HepG2 (cell line): ENCODE data around the gene N4BP2L1. TPM values are rescaled to one million over a fixed set of nuclear protein-coding genes. Genes with fewer than 3 reads are reported as not detected.

Source experiments
- ATAC-seq: fragments of 200-7000 bp; cut with Tn5 transposase; 3 replicates; pipeline ENCODE4 v1.9.1; 2020; ENCODE audit warnings: mild to moderate bottlenecking, moderate library complexity
- BruUV-seq: library from RNA; stranded (reverse); fragments of 400-500 nt; replicated peaks from 2 replicates; lab custom pipeline; 2021; lab: Mats Ljungman, UMichigan
- CTCF ChIA-PET: fragments of 300-600 bp; formaldehyde crosslinking; extraction: SDS; loops from one replicate; lab custom pipeline; 2021; ENCODE audit warnings: low total read pairs, inconsistent platforms, low intra/inter-chr PET ratio; lab: Yijun Ruan, JAX
- POLR2A ChIA-PET: fragments of 350-600 bp; sonication (Branson Sonifier 250); formaldehyde crosslinking; loops from one replicate; lab custom pipeline; 2020; ENCODE audit warnings: antibody characterized with exemption, inconsistent platforms; lab: Yijun Ruan, JAX
- DNase-seq: peaks from one replicate; pipeline ENCODE4 v3.0.0-alpha.2; 2015; ENCODE audit warnings: low spot score
- FAIRE-seq: peaks from 3 replicates; lab custom pipeline; 2011; peaks lifted over from hg19 to GRCh38; lab: Jason Lieb, UNC
- H2AFZ ChIP-seq: one replicate; pipeline ENCODE4 v1.6.1; 2011; ENCODE audit warnings: low read length, inconsistent platforms
- H3K27ac ChIP-seq: fragments of 300-600 bp; 3 replicates; pipeline ENCODE4 v1.8.0; 2011; ENCODE audit warnings: mixed run types, mild to moderate bottlenecking, mixed read lengths, low read length, inconsistent platforms; ENCODE audit not compliant: insufficient read depth; ENCODE audit errors: extremely low read length
- H3K27me3 ChIP-seq, 2 experiments: fragments of 200-600 bp in 1 of 2; 2 replicates in 1 of 2; 3 replicates in 1 of 2; pipeline versions ENCODE4 v1.6.0 to v1.8.0; 2011; ENCODE audit warnings: low read length in 2 of 2, mild to moderate bottlenecking in 2 of 2, moderate library complexity in 2 of 2, inconsistent platforms in 1 of 2; ENCODE audit not compliant: insufficient read depth in 2 of 2, control insufficient read depth in 1 of 2
- H3K36me3 ChIP-seq, 2 experiments: fragments of 200-600 bp in 1 of 2; replicated peaks in 1 of 2; 2 replicates in 1 of 2; 3 replicates in 1 of 2; pipeline versions ENCODE4 v1.5.1 to v1.8.0; 2011; ENCODE audit warnings: low read length in 2 of 2, inconsistent platforms in 1 of 2; ENCODE audit not compliant: insufficient read depth in 2 of 2, control insufficient read depth in 1 of 2
- H3K4me1 ChIP-seq: 2 replicates; pipeline ENCODE4 v1.5.1; 2012; ENCODE audit warnings: low read length, inconsistent platforms; ENCODE audit not compliant: insufficient read depth
- H3K4me2 ChIP-seq: 2 replicates; pipeline ENCODE4 v1.6.0; 2011; ENCODE audit warnings: low read depth, low read length, inconsistent platforms
- H3K4me3 ChIP-seq, 3 experiments: fragments of 200-600 bp in 1 of 3; sonication (generic), shearing (Covaris generic) in 1 of 3; replicated peaks in 1 of 3; 2 replicates each; pipeline ENCODE4 v1.5.1; 2011 to 2016; ENCODE audit warnings: low read length in 3 of 3, inconsistent platforms in 2 of 3, low read depth in 2 of 3, mild to moderate bottlenecking in 2 of 3, control low read depth in 1 of 3, mixed read lengths in 1 of 3; ENCODE audit not compliant: insufficient read depth in 1 of 3
- H3K79me2 ChIP-seq: one replicate; pipeline ENCODE4 v1.6.1; 2011; ENCODE audit warnings: low read length, inconsistent platforms; ENCODE audit not compliant: insufficient read depth
- H3K9ac ChIP-seq: 2 replicates; pipeline ENCODE4 v1.6.0; 2011; ENCODE audit warnings: mild to moderate bottlenecking, low read depth, low read length, inconsistent platforms; ENCODE audit not compliant: insufficient read depth
- H3K9me3 ChIP-seq: 2 replicates; pipeline ENCODE4 v1.5.1; 2012; ENCODE audit warnings: mild to moderate bottlenecking, low read length
- H4K20me1 ChIP-seq: 2 replicates; pipeline ENCODE4 v1.6.0; 2011; ENCODE audit warnings: inconsistent platforms, mild to moderate bottlenecking, low read length, moderate library complexity; ENCODE audit not compliant: insufficient read depth
- CEBPB ChIP-seq: IDR thresholded peaks from 2 replicates; pipeline ENCODE4 v1.6.1; 2011; ENCODE audit warnings: low read depth, low read length, improper control_type of control experiment, borderline replicate concordance
- GPBP1L1 ChIP-seq: sonication (generic); formaldehyde crosslinking; IDR thresholded peaks from 2 replicates; pipeline ENCODE4 v1.5.0; 2020; ENCODE audit warnings: mild to moderate bottlenecking, missing genetic modification reagents
- IKZF5 ChIP-seq: IDR thresholded peaks from 2 replicates; pipeline ENCODE4 v1.6.1; 2018; ENCODE audit warnings: missing genetic modification reagents, mild to moderate bottlenecking, missing compliant biosample characterization
- NR1H2 ChIP-seq: sonication (generic); formaldehyde crosslinking; IDR thresholded peaks from 2 replicates; pipeline ENCODE4 v1.8.1; 2022; ENCODE audit warnings: low read depth, missing genetic modification reagents, borderline replicate concordance
- RBFOX2 ChIP-seq: fragments of 200-400 bp; formaldehyde crosslinking; IDR thresholded peaks from 2 replicates; pipeline ENCODE4 v1.6.1; 2017; ENCODE audit warnings: low read depth, mild to moderate bottlenecking, low read length
- ZNF331 ChIP-seq: sonication (generic); formaldehyde crosslinking; IDR thresholded peaks from 2 replicates; pipeline ENCODE4 v1.4.0; 2020; ENCODE audit warnings: missing genetic modification reagents
- ZNF44 ChIP-seq: sonication (generic); formaldehyde crosslinking; IDR thresholded peaks from 2 replicates; pipeline ENCODE4 v1.5.1; 2020; ENCODE audit warnings: mild to moderate bottlenecking, missing genetic modification reagents
- ZNF598 ChIP-seq: sonication (generic); formaldehyde crosslinking; IDR thresholded peaks from 2 replicates; pipeline ENCODE4 v1.5.1; 2020; ENCODE audit warnings: mild to moderate bottlenecking, missing genetic modification reagents, borderline replicate concordance
- WGBS: methylation state at CpG from one replicate; pipeline ENCODE4 v1.1.6; 2017; ENCODE audit warnings: low lambda C conversion rate; 5-methylcytosine and 5-hydroxymethylcytosine counted together
- in situ Hi-C: cut with HindIII; loops from 2 replicates; pipeline ENCODE4 v1.10.0; 2017; ENCODE audit warnings: low pct_unique_long_range_greater_than_20kb; ENCODE audit not compliant: extremely low pct_ligation_motif_present
- intact Hi-C: fragments of 100-400 bp; cut with micrococcal nuclease; formaldehyde crosslinking; loops from one replicate; pipeline ENCODE4 v1.10.0; 2022; ENCODE audit not compliant: unreplicated experiment
- polyA plus RNA-seq, 8 experiments: library from polyadenylated mRNA; depleted of rRNA in 3 of 8; stranded (reverse) in 7 of 8; unstranded in 1 of 8; fragments of >200 nt; fragmentation: Illumina TruSeq in 4 of 8; extraction: Trizol in 4 of 8; gene quantifications; 2 replicates each; pipeline versions ENCODE4 v1.2.1 to v1.2.3, GENCODE V29; 2011 to 2016; ENCODE audit warnings: low read depth in 4 of 8, missing spikeins in 1 of 8, mixed read lengths in 1 of 8; ENCODE audit not compliant: insufficient read depth in 1 of 8
- total RNA-seq, 5 experiments: library from RNA; depleted of rRNA; stranded (reverse); fragments of >200 nt; fragmentation: Illumina TruSeq; extraction: Trizol; gene quantifications; 2 replicates each; pipeline ENCODE4 v1.2.3, GENCODE V29; 2016; ENCODE audit warnings: low read depth in 1 of 5

N4BP2L1 gene
- total and polyA plus RNA-seq, 2 of the 13 experiments (the other 11 are each of a cell fraction or from before 2014, with no cell fraction given), result 13.2 to 34.5 TPM

- TF ChIP-seq IKZF5 (CRISPR knock-in tag), result no peak
- TF ChIP-seq GPBP1L1 (CRISPR knock-in tag), result no peak
- no peak for TF ChIP-seq ZNF598 (CRISPR knock-in tag)
- no peak for TF ChIP-seq ZNF331
- TF ChIP-seq ZNF44, result no peak
Measured at GRCh38 chr13:32376642-32377415, 51.1 kb downstream of the N4BP2L1 start (continued).

GRCh38 chr13:32370805-32371204, 57.1 kb downstream of the N4BP2L1 start:
- FAIRE-seq, result no peak
- Histone ChIP-seq H3K4me1 (no peaks in the 10 kb centered on the region), H2AFZ (no peak overlapping the region), H4K20me1 (no peaks in the 10 kb centered on the region), H3K9me3 (no peaks in the 10 kb centered on the region), H3K27me3 (no peaks in the 10 kb centered on the region), H3K4me3 (no peak overlapping the region), H3K9ac (no peak overlapping the region), H3K4me2 (no peak overlapping the region), H3K79me2 (no peaks in the 10 kb centered on the region), H3K27ac (no peak overlapping the region), H3K36me3 (peaks cover 8 to 21% of the 10 kb centered on the region in 2 experiments; a peak in 4 of 5 replicates)
- DNase-seq, result no peak
- ChIA-PET CTCF (no interaction called here), POLR2A (no interaction called here)
- no TSS peak for BruUV-seq
- in situ Hi-C loops (no loop called here), intact Hi-C loops (no loop called here)
- 100% methylated on average over 2 of the region's 2 CpGs for WGBS
- ATAC-seq, result no peak
- TF ChIP-seq CEBPB (peak; percentile 69), RBFOX2 (no peak), NR1H2 (CRISPR knock-in tag) (no peak)
